ENCODE results near the gene RPS2. TPM values are rescaled to one million over a fixed set of nuclear protein-coding genes. Genes with fewer than 3 reads are reported as not detected.
A peak's percentile ranks its signal among the peaks of the same experiment; 100 is the strongest.

The RPS2 gene
- polyA plus RNA-seq, 1 of the 3 experiments (the other 2 are of a cell fraction): 6,384 TPM

DNA sequence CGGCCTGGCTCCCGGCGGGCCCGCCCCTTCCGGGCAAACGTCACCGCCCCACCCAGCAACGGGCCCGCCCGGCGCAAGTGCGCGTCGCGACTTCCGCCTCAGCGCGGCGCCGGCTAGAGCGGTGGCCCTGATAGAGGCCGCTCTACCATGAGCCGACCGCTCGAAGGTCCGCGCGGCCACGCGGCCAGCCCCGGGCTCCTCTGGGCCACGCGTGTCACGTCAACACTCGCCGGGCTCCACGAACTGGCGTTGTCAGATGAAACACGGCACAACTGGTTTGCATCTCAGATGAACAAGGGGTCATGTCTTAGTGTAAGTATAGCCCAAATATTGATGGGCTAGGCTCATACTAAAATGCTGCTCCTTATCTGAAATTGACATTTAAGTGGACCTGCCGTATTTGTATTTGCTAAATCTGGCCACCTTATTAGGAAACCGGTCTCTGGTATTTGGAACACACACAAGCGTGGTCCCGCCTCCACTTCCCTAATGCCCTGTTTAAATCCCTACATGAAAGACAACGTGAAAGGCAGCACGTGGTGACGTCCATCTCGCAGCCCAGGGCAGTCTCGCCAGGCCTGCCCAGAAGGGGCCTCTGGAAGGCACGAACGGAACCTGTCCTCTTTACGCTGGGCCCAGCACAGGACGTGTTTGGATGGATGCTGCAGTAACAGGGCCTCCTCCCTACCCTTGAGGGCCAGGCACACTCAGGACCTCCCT is 45.3 kb upstream of the RPS2 start, which contains the start of gene ZNF598 (continued):
- TF ChIP-seq, protein P1, sequence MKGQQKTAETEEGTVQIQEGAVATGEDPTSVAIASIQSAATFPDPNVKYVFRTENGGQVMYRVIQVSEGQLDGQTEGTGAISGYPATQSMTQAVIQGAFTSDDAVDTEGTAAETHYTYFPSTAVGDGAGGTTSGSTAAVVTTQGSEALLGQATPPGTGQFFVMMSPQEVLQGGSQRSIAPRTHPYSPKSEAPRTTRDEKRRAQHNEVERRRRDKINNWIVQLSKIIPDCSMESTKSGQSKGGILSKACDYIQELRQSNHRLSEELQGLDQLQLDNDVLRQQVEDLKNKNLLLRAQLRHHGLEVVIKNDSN (IDR thresholded peaks at IDR 0.05; ENCODE audit: borderline replicate concordance, low read depth): no peak
- peak; percentile 72 for TF ChIP-seq POLR2AphosphoS5 (IDR thresholded peaks at IDR 0.05; ENCODE audit: low read depth, low read length)

DNA sequence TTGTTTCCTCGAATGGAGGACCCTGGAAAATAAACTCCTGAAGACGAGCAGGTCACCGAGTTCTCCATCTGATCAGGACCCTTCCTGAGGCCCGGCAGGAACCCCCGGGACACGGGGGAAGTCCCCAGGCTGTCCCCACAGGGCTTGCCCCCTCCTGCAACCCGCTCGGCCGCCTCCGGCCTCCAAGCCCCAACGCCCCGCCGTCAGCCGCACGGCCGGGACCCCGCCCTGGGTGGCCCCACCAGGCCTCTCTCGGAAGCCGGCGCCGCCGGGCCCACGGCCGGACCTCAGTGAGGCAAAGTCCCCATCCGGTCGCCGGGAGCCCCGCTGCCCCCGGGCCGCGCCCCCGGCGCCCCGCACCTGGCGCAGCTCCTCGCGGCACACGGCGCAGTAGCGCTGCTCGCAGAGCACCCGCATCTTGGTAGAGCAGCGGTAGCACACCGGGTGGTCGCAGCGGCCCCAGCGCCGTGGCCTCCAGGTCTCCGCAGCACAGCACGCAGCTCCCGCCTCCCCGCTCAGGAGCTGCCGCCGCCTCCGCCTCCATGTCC is 44.6 kb upstream of the RPS2 start:
- 0% methylated on average over 2 of the region's 55 CpGs for WGBS (ENCODE audit: low lambda C conversion rate)
- Histone ChIP-seq H3K4me2 (peak overlapping the region; percentile 97), H2AFZ (ENCODE audit: low read depth) (no peak overlapping the region), H3K9me2 (no peaks in the 10 kb centered on the region), H3F3A (replicated peaks; ENCODE audit: insufficient read depth) (peaks cover 10% of the 10 kb centered on the region), H4K20me1 (ENCODE audit: insufficient read depth) (peaks cover 49% of the 10 kb centered on the region), H3K9ac (peak overlapping the region; percentile 95), H3K27me3 (ENCODE audit: insufficient read depth) (no peaks in the 10 kb centered on the region), H3K27ac (ENCODE audit: low read depth in 2 of 2, low read length in 1 of 2) (peak overlapping the region; percentile 72 to 75), H3K79me2 (ENCODE audit: insufficient read depth) (peaks cover 63% of the 10 kb centered on the region), H3K9me3 (no peaks in the 10 kb centered on the region), H3K36me3 (replicated peaks in 1 of 2; ENCODE audit: control insufficient read depth in 1 of 2, insufficient read depth in 2 of 2, low read length in 1 of 2) (peaks cover 0 to 6% of the 10 kb centered on the region in 2 experiments), H3K4me1 (ENCODE audit: control insufficient read depth in 1 of 2, insufficient read depth in 2 of 2, low read depth in 1 of 2, low read length in 1 of 2) (peaks cover 21 to 52% of the 10 kb centered on the region in 2 experiments; a peak in 3 of 4 replicates), H3K4me3 (ENCODE audit: low read depth in 2 of 2, low read length in 1 of 2) (peak overlapping the region; percentile 90 to 91)
- ChIA-PET CTCF (interaction anchor here (1.1 to 1.7 kb wide), 6 partner anchors 13 to 139 kb away, joined by 3 to 12 read pairs (median 4); partner anchors contain the start of gene RPS2), POLR2A (interaction anchor here (0.6 kb wide), 2 partner anchors 45 to 146 kb away, joined by 4 to 7 read pairs; partner anchors contain the start of genes RPS2 and TRAF7)
- DNase-seq: peak; percentile 70
- TF ChIP-seq RFX5 (IDR thresholded peaks at IDR 0.05; ENCODE audit: low read length): no peak
- TF ChIP-seq, protein P2, sequence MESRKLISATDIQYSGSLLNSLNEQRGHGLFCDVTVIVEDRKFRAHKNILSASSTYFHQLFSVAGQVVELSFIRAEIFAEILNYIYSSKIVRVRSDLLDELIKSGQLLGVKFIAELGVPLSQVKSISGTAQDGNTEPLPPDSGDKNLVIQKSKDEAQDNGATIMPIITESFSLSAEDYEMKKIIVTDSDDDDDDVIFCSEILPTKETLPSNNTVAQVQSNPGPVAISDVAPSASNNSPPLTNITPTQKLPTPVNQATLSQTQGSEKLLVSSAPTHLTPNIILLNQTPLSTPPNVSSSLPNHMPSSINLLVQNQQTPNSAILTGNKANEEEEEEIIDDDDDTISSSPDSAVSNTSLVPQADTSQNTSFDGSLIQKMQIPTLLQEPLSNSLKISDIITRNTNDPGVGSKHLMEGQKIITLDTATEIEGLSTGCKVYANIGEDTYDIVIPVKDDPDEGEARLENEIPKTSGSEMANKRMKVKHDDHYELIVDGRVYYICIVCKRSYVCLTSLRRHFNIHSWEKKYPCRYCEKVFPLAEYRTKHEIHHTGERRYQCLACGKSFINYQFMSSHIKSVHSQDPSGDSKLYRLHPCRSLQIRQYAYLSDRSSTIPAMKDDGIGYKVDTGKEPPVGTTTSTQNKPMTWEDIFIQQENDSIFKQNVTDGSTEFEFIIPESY (IDR thresholded peaks at IDR 0.05; ENCODE audit: borderline replicate concordance, low read depth): no peak
- TF ChIP-seq CHD2 (IDR thresholded peaks at IDR 0.05; ENCODE audit: low read length, partially characterized antibody): no peak
- TF ChIP-seq IRF3 (IDR thresholded peaks at IDR 0.05; ENCODE audit: low read depth, low read length): no peak
- TF ChIP-seq RAD21 (IDR thresholded peaks at IDR 0.05; ENCODE audit: low read length): no peak
- TF ChIP-seq GABPA (IDR thresholded peaks at IDR 0.05; ENCODE audit: low read depth): no peak
- no peak for TF ChIP-seq RXRA (IDR thresholded peaks at IDR 0.05; ENCODE audit: borderline replicate concordance, low read depth)
- no peak for TF ChIP-seq FOSL2 (IDR thresholded peaks at IDR 0.05; ENCODE audit: borderline replicate concordance, low read depth)
- TF ChIP-seq TCF12 (IDR thresholded peaks at IDR 0.05): no peak
- TF ChIP-seq USF2 (IDR thresholded peaks at IDR 0.05; ENCODE audit: borderline replicate concordance, low read depth, low read length): no peak
- TF ChIP-seq NFIC (IDR thresholded peaks at IDR 0.05; ENCODE audit: borderline replicate concordance): no peak
